HG02884 (cell line): ENCODE data around the gene CDH23.

Experiments used
- ATAC-seq: cut with Tn5 transposase; IDR thresholded peaks from one replicate; pipeline ENCODE4 v1.9.1; 2021; ENCODE audit warnings: mild to moderate bottlenecking, moderate library complexity; ENCODE audit not compliant: unreplicated experiment

Gene CDH23

DNA sequence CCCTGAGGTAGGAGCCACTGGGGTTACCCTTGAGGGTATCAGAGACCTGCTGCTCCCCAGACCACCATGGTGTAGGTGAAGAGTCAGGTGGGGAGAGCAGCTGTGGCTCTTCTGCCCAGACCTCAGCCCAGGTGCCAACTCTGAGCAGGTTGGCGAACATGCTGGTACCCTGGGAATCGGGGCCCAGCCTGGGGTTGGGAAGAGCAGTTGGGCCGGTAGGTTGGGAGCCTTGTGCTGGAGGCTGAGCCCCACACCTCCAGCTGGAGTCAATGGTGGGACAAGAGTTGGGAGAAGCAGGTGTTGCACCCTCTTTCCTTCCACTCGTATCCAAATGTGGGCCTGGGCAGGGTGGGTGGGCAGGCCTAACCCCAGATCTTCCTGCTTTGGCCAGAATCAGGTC, 114.5 kb downstream of the CDH23 start:
- ATAC-seq: no peak

DNA sequence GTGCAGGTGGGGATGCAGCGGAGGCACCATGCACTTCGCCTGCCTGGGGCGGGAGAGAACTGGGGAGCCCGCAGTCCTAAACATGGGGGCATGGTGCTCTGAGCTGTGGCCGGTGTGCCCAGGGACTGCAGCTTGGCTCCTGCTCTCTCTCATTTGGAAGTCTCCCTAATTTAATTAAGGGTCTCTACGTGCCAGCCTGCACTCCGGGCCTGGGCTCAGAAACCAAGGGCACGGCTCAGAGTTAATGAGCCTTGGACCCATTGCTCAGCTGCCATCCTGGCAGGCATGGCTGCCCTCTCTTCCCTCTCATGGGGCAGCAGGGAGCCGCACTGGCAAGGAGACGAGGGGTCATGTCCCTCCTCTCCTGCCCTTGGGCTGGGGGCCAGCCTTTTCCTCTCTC, 115.6 kb downstream of the CDH23 start:
- no peak for ATAC-seq

DNA sequence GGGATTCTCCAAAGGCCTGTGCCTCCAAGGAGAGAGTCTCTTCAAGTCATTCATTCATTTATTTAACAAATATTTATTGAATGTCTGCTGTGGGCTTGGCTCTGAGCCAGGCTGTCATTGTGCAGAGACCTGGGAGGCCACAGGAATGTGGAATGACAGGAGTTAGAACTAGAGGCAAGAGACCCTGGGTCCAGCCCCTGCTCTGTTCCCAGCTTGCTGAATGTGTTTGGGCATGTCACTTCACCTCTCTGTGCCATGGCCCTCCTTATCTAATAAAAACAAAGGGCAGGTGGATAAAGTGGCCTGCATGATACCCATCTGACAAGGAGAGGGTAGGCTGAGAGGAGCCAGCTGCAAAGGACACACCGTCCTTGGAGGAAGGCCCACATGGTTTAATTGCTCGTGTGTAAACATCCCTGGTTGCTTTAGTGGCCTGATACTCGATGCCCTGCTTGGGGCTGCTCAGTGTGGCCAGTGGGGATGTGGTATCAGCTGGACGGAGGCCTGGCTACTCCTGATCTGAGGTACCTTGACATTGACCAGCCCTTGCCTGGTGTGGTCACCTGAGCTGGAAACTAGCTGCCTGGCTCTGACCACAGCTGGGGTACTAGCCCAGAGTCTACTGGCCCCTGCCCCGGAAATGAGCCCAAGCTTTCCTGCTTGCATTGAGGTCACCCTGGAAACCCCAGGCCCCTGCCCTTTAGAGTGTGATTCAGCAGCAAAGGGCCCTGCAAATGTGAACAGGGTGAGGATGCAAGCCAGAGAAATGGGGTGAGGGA, 116.2 kb downstream of the CDH23 start:
- no peak for ATAC-seq

DNA sequence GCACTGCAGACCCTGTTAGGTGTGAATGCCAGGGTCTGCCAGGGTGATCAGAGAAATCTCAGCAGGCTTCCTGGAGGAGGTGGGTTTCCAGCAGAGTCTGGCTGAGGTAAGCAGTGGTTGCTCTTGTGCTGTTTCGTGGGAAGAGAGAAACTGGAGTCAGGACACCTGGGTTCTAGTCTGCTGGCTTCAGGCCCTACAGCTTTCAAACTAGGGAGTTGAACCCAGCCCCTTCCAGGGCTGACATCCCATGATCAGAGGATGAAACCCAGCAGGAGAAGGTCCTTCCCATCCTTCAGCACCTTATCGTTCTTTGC, 116.8 kb downstream of the CDH23 start:
- no peak for ATAC-seq

- no peak for ATAC-seq
Observed at GRCh38 chr10:71513936-71514335, 117.2 kb downstream of the CDH23 start.

DNA sequence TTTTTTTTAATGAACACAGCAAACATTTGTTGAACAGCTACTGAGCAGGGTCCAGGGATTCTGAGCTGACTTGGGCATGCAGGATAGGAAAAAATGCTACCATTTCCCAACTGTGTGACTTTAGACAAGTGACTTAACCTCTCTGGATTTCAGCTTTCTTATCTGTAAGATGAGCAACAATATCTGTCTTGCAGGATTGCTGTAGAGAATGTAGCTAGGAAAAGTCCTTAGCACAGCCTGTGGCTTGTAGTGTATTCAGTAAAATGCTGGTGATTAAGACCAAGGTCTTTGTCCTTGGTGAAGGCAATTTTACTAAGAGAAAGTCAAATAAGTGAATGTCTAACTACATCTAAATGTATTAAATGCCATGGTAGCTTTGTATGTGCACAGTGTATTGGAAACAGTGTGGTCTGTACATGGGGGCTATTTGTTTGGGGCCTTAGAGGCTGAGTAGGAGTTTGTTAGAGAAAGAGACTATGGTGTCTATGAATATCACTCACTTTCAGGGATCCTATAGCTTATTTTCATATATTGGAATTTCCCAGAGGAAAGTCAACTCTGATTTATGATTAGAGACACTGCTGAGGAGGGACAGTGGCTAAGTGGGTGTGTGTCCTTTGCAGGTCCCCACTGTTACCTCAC, 118.9 kb downstream of the CDH23 start:
- ATAC-seq: no peak

- no peak for ATAC-seq
Observed at GRCh38 chr10:71516890-71517289, 120.2 kb downstream of the CDH23 start.

- no peak for ATAC-seq
Observed at GRCh38 chr10:71517298-71518169, 120.8 kb downstream of the CDH23 start.

DNA sequence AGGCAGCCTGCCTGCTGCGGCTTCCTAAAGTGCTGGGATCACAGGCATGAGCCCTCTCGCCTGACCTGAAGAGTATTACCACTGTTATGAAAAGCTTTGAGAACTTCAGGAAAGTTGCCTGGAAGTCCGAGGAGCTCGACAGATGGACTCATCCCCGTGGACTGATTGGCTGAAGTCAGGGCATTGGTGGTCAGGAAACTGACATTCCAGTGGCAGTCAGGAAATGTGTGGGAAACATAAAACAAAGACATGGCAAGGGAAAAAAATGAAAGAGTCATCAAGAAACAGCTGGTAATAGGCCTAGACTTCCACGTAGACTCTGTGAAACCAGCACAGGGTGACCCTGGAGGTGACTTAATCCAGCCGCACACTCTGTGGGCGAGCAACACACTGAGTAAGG, 123.3 kb downstream of the CDH23 start:
- ATAC-seq: no peak

GRCh38 chr10:71521504-71522441, 125.1 kb downstream of the CDH23 start:
- ATAC-seq: no peak

DNA sequence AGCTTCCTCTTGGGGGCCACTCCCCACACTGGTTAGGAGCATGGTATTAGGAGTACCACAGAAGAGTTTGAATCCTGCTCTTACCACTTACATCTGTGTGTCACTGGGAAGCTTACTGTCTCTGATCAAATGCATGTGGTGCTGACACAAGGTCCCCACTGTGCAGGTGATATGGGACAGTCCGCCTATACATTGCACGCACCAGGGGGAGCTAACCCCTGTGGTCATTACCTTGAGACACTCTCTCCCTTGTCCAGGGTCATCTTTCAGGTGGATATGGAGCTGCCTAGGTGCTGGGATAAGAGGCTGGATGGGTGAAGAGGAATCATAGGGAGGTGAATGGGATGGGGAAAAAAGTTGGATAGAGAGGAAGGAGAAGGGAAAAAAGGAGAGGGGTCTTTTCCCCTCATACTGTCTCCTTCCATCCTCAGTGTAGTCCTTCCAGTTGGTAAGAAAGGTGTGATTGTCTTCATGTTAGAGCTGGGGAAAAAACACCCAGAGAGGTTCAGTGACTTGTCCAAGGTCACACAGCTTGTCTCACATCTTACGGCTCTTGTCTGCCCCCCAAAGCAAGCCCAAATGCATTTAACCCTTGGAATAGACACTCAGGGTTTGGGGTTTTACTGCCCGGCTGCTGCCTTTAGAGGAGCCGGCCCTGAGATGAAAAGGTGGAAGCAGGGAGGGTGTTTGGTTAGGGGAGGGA, 125.9 kb downstream of the CDH23 start:
- ATAC-seq: no peak

DNA sequence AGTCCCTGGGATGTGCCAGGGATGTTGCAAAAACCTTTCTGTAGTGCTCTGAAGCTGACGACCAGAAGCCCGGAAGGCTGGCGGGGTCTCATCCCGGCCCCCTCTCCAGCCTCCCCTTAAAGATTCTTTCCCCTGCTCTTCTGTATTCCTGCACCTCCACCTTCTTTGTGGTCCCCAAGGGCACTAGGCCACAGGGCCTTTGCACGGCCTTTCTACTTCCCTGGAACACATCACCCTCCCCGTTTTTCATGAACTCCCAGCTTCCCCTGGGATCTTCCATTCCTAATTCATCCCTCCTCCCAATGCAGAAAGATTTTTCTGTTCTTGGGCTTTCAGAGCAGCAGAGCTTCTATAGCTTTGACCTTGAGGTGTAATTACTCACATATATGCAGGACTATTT, 127.0 kb downstream of the CDH23 start:
- ATAC-seq: no peak

GRCh38 chr10:71525092-71525491, 128.4 kb downstream of the CDH23 start:
- no peak for ATAC-seq

- no peak for ATAC-seq
Observed at GRCh38 chr10:71525721-71526120, 129.0 kb downstream of the CDH23 start.

DNA sequence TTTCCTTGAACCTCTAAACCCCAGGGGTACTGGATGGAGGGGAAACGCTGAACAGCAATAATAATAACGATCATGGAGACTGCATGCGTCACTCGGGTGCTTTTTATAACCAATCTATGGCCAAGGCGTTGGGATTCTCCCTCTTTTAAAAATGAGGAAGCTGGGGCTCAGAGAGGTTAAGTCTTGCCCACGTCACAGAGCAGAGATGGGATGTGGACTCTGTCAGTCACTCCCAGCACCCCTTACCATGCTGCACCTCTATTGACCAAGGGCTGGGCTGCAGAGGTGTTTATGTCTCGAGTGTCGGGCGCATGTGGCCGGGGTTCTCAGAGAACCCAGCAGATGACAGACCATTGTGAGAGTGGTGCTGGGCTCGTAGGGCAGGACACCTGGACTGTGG, 129.9 kb downstream of the CDH23 start:
- ATAC-seq: no peak

GRCh38 chr10:71527135-71527534, 130.4 kb downstream of the CDH23 start:
- no peak for ATAC-seq

DNA sequence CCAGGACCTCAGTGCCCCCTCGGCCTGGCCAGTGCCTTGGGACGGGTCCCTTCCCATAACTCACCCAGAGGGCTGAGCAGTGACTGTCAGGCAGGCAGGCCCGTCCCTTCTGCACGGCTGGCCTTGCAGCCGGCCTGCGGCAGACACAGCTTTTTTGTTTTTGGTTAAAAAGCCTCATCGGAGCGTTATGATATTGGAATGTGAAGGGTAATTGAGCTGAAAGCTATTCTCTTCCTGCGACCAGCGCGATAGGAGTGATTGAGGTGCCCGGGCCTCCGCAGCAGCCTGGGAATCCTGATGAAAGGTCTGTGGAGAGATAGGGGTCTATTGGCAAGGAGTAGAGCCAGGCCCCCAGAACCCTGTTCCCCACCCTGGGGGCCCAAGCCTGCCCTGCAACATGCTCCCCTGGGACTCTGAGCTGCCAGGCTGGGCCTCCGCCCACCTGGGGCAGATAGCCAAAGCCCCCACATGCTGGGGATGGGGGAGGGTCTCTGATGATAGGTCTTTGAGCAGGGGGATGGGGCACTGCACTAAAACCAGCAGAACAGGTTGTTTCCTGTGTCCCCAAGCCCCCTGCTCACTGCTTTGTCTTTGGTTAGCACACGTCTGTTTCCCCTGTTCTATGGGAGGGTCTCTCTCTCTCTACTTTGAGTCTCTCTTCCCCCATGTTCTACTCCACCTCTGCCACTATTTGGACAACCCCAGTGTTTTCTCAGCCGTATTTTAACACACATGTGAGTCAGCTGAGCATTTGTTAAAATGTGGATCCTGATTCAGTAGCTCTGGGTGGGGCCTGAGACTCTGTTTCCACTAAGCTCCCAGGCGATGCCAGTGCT, 131.9 kb downstream of the CDH23 start:
- ATAC-seq: no peak

DNA sequence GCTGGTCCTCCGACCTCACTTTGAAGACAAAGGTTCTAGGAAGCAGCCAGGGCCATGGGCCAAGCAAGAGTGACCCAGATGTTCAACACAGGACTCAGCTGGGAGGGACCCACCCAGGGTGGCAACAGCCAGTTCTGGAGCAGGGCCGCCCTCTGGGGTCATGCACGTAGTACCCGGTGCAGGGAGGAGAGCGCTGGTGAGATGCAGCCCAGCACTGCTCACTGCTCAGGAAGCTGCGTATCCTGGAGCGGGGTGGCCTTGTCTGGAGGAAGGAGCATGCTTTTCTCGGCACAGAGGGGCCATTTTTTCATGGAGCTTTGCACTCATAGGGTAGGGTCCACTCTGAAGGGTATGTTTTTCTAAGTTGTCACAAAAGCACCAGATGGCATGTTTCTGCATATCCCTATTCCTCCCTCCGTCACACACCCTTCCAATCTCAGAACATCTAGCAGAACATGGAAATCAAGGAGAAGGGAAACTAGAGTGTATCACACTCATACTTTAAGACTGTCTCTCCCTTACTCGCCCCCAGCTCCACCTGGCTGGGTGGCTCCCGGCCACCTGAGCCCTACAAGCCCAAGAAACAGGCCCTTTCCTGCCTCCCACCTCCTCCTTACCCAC, 132.6 kb downstream of the CDH23 start:
- ATAC-seq: no peak

DNA sequence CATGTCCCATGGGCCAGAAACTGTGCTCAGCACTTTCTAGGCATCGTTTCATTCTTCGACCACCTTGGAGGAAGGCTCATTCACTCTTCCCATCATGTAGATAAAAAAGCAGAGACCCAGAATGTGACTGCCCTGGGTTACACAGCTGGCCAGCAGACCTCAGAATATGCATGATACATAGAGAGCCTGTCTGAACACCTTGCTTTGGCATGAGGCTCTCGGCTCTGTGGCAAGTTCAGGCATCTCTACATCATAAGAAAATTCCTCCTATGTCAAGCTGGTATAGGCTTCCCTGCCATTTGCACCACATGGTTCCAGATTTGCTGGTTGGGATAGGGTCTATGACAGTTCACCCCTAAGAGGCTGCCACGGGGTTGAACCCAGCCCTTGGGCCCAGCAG, 134.1 kb downstream of the CDH23 start:
- no peak for ATAC-seq
